Parathyroid adenoma (tissue), 2 donors: Measurements from ENCODE around the gene MCM7.

Source experiments
- H2AFZ ChIP-seq: fragments of 300-600 bp; sonication (generic); one replicate; pipeline ENCODE4 v1.7.0; 2017; ENCODE audit warnings: antibody characterized with exemption, mild to moderate bottlenecking
- H3K27ac ChIP-seq: fragments of 300-600 bp; sonication (generic); one replicate; pipeline ENCODE4 v1.7.0; 2017
- H3K27me3 ChIP-seq: fragments of 300-600 bp; sonication (generic); one replicate; pipeline ENCODE4 v1.7.0; 2017; ENCODE audit warnings: low read length; ENCODE audit not compliant: control insufficient read depth, insufficient read depth
- H3K36me3 ChIP-seq: fragments of 300-600 bp; sonication (generic); one replicate; pipeline ENCODE4 v1.7.0; 2017; ENCODE audit warnings: low read length; ENCODE audit not compliant: control insufficient read depth, insufficient read depth
- H3K4me1 ChIP-seq: fragments of 300-600 bp; sonication (generic); one replicate; pipeline ENCODE4 v1.7.0; 2017; ENCODE audit warnings: control low read depth
- H3K4me2 ChIP-seq: fragments of 300-600 bp; sonication (generic); one replicate; pipeline ENCODE4 v1.7.0; 2017; ENCODE audit warnings: low read length
- H3K4me3 ChIP-seq: fragments of 300-600 bp; sonication (generic); one replicate; pipeline ENCODE4 v1.7.0; 2017; ENCODE audit warnings: low read depth, low read length
- H3K79me2 ChIP-seq: fragments of 300-600 bp; sonication (generic); one replicate; pipeline ENCODE4 v1.7.0; 2017; ENCODE audit warnings: control low read depth
- H3K9ac ChIP-seq: fragments of 300-600 bp; sonication (generic); one replicate; pipeline ENCODE4 v1.7.0; 2017; ENCODE audit warnings: mild to moderate bottlenecking
- H3K9me3 ChIP-seq: fragments of 300-600 bp; sonication (generic); one replicate; pipeline ENCODE4 v1.7.0; 2017; ENCODE audit warnings: low read length; ENCODE audit not compliant: control insufficient read depth
- CTCF ChIP-seq: fragments of 300-600 bp; sonication (generic); IDR thresholded peaks from one replicate; pipeline ENCODE4 v1.7.0; 2017; ENCODE audit warnings: antibody characterized with exemption, mild to moderate bottlenecking
- donor health status: primary hyperparathyroidism.

Gene MCM7

GRCh38 chr7:100111156-100111555 lies 10.0 kb upstream of the MCM7 start:
- Histone ChIP-seq H3K4me3 (no peak overlapping the region), H3K79me2 (no peaks in the 10 kb centered on the region), H2AFZ (no peak overlapping the region), H3K9me3 (no peaks in the 10 kb centered on the region), H3K4me1 (no peaks in the 10 kb centered on the region), H3K27ac (no peak overlapping the region), H3K4me2 (no peak overlapping the region), H3K36me3 (no peaks in the 10 kb centered on the region), H3K9ac (no peak overlapping the region), H3K27me3 (no peaks in the 10 kb centered on the region)
- TF ChIP-seq CTCF: no peak

GRCh38 chr7:100109521-100110163 lies 8.4 kb upstream of the MCM7 start:
- Histone ChIP-seq H3K4me1 (no peaks in the 10 kb centered on the region), H2AFZ (no peak overlapping the region), H3K27me3 (no peaks in the 10 kb centered on the region), H3K9me3 (no peaks in the 10 kb centered on the region), H3K4me3 (no peak overlapping the region), H3K9ac (no peak overlapping the region), H3K36me3 (no peaks in the 10 kb centered on the region), H3K27ac (no peak overlapping the region), H3K79me2 (no peaks in the 10 kb centered on the region), H3K4me2 (no peak overlapping the region)
- TF ChIP-seq CTCF: no peak

- H3K9ac ChIP-seq: no peak overlapping the region
- H3K4me3 ChIP-seq: no peak overlapping the region
- H3K79me2 ChIP-seq: no peaks in the 10 kb centered on the region
- no peak overlapping the region for H3K4me2 ChIP-seq
- H3K27ac ChIP-seq: no peak overlapping the region
- no peaks in the 10 kb centered on the region for H3K27me3 ChIP-seq
- no peak for TF ChIP-seq CTCF
- no peaks in the 10 kb centered on the region for H3K4me1 ChIP-seq
- H3K9me3 ChIP-seq: no peaks in the 10 kb centered on the region
- H3K36me3 ChIP-seq: no peaks in the 10 kb centered on the region
- H2AFZ ChIP-seq: no peak overlapping the region
These were observed 6.7 kb upstream of the MCM7 start for GRCh38 chr7:100107890-100108289.

- Histone ChIP-seq H3K36me3 (no peaks in the 10 kb centered on the region), H3K27ac (no peak overlapping the region), H3K9ac (no peak overlapping the region), H3K4me3 (no peak overlapping the region), H3K4me1 (no peaks in the 10 kb centered on the region), H3K9me3 (no peaks in the 10 kb centered on the region), H3K79me2 (no peaks in the 10 kb centered on the region), H3K4me2 (no peak overlapping the region), H2AFZ (no peak overlapping the region), H3K27me3 (no peaks in the 10 kb centered on the region)
- no peak for TF ChIP-seq CTCF
These were observed 6.0 kb upstream of the MCM7 start for GRCh38 chr7:100107125-100107737.

GRCh38 chr7:100106633-100107032 lies 5.4 kb upstream of the MCM7 start:
- H2AFZ ChIP-seq: no peak overlapping the region
- no peak overlapping the region for H3K4me2 ChIP-seq
- H3K9ac ChIP-seq: no peak overlapping the region
- no peak for TF ChIP-seq CTCF
- H3K4me1 ChIP-seq: no peaks in the 10 kb centered on the region
- H3K4me3 ChIP-seq: no peak overlapping the region
- H3K27me3 ChIP-seq: no peaks in the 10 kb centered on the region
- no peaks in the 10 kb centered on the region for H3K36me3 ChIP-seq
- no peaks in the 10 kb centered on the region for H3K79me2 ChIP-seq
- no peak overlapping the region for H3K27ac ChIP-seq
- no peaks in the 10 kb centered on the region for H3K9me3 ChIP-seq
